Gastroesophageal sphincter (tissue), 3 donors: ENCODE measurements around the gene VPS13A.
"Not testable (repeated sequence)": the region's sequence is repeated elsewhere in the genome, so short reads cannot be mapped to it uniquely, and the experiment has no call there.

ENCODE experiments used
- CTCF ChIP-seq, 4 experiments: fragments of 200-600 bp in 2 of 4; fragments of 450-650 bp in 2 of 4; sonication (generic) in 1 of 4; IDR thresholded peaks; one replicate each; pipeline ENCODE4 v1.5.1; 2017 to 2019; ENCODE audit warnings: antibody characterized with exemption in 4 of 4, mild to moderate bottlenecking in 2 of 4, moderate library complexity in 2 of 4
- POLR2A ChIP-seq, 2 donors: fragments of 450-650 bp; IDR thresholded peaks; one replicate each; pipeline ENCODE4 v1.6.1; 2017; ENCODE audit warnings: antibody characterized with exemption in 2 of 2, mild to moderate bottlenecking in 2 of 2, moderate library complexity in 1 of 2

- not testable (repeated sequence) for TF ChIP-seq CTCF, POLR2A (IDR thresholded peaks at IDR 0.05)
Measured at GRCh38 chr9:77441124-77441523, 263.8 kb downstream of the VPS13A start.
